Cardiac muscle cell (in vitro differentiated cells and primary cell): ENCODE results near the gene ATP8B1. TPM values are rescaled to one million over a fixed set of nuclear protein-coding genes. Genes with fewer than 3 reads are reported as not detected.

Source experiments
- DNase-seq, 2 donors: peaks; one replicate each; pipeline versions ENCODE4 v3.0.0 to v3.0.0-alpha.2; 2010 to 2017; ENCODE audit warnings: low read depth in 1 of 2, low spot score in 1 of 2
- H3K27ac ChIP-seq: fragments of 200-600 bp; sonication (generic); 2 replicates; pipeline ENCODE4 v1.5.1; 2016
- H3K27me3 ChIP-seq: fragments of 200-600 bp; sonication (generic); 2 replicates; pipeline ENCODE4 v1.6.0; 2016; ENCODE audit warnings: control low read depth
- H3K36me3 ChIP-seq: fragments of 200-600 bp; sonication (generic); 2 replicates; pipeline ENCODE4 v1.5.1; 2016; ENCODE audit warnings: control low read depth
- H3K4me1 ChIP-seq: fragments of 200-600 bp; sonication (generic); 2 replicates; pipeline ENCODE4 v1.8.1; 2017; ENCODE audit warnings: low read depth, mild to moderate bottlenecking, mixed run types
- H3K4me3 ChIP-seq: fragments of 200-600 bp; sonication (generic); 2 replicates; pipeline ENCODE4 v1.5.1; 2016; ENCODE audit warnings: mild to moderate bottlenecking
- H3K9me3 ChIP-seq: fragments of 200-600 bp; sonication (generic); 2 replicates; pipeline ENCODE4 v1.5.1; 2017; ENCODE audit warnings: low read depth, mild to moderate bottlenecking, control low read depth
- CTCF ChIP-seq: IDR thresholded peaks from 2 replicates; pipeline ENCODE4 v1.5.1; 2012; ENCODE audit warnings: low read depth, mild to moderate bottlenecking, low read length
- polyA plus RNA-seq: library from polyadenylated mRNA; unstranded; fragments of >200 nt; fragmentation: Nextera tagmentation; extraction: Ambion mirVana; gene quantifications from 2 replicates; pipeline ENCODE4 v1.2.1, GENCODE V29; 2016
- total RNA-seq: library from RNA; depleted of rRNA; stranded (reverse); fragments of >200 nt; gene quantifications from 2 replicates; pipeline ENCODE4 v1.2.3, GENCODE V29; 2016

The ATP8B1 gene
- total and polyA plus RNA-seq, 2 experiments from 2014 or later = 0.17 to 0.21 TPM

- H3K9me3 ChIP-seq = no peaks in the 10 kb centered on the region
- H3K27ac ChIP-seq = no peak overlapping the region
- no peaks in the 10 kb centered on the region for H3K27me3 ChIP-seq
- no peaks in the 10 kb centered on the region for H3K36me3 ChIP-seq
- no peak for DNase-seq
- H3K4me1 ChIP-seq = peaks cover 24% of the 10 kb centered on the region
- no peak overlapping the region for H3K4me3 ChIP-seq
- TF ChIP-seq CTCF = no peak
These were observed 41.2 kb upstream of the ATP8B1 start for GRCh38 chr18:57844319-57844718.

GRCh38 chr18:57843386-57843785 lies 40.3 kb upstream of the ATP8B1 start:
- Histone ChIP-seq H3K27me3 (no peaks in the 10 kb centered on the region), H3K4me3 (no peak overlapping the region), H3K4me1 (peaks cover 24% of the 10 kb centered on the region), H3K36me3 (no peaks in the 10 kb centered on the region), H3K9me3 (no peaks in the 10 kb centered on the region), H3K27ac (no peak overlapping the region)
- TF ChIP-seq CTCF = no peak
- DNase-seq = no peak

GRCh38 chr18:57841568-57841967 lies 38.5 kb upstream of the ATP8B1 start:
- H3K27me3 ChIP-seq = no peaks in the 10 kb centered on the region
- no peak overlapping the region for H3K4me3 ChIP-seq
- H3K9me3 ChIP-seq = no peaks in the 10 kb centered on the region
- TF ChIP-seq CTCF = no peak
- no peak overlapping the region for H3K27ac ChIP-seq
- peaks cover 18% of the 10 kb centered on the region for H3K4me1 ChIP-seq
- H3K36me3 ChIP-seq = no peaks in the 10 kb centered on the region
- no peak for DNase-seq

GRCh38 chr18:57839942-57840381 lies 36.8 kb upstream of the ATP8B1 start:
- H3K4me1 ChIP-seq = peaks cover 6% of the 10 kb centered on the region
- H3K9me3 ChIP-seq = no peaks in the 10 kb centered on the region
- DNase-seq = peak in 1 of 2 donors; percentile 54
- TF ChIP-seq CTCF = no peak
- H3K27ac ChIP-seq = no peak overlapping the region
- no peak overlapping the region for H3K4me3 ChIP-seq
- no peaks in the 10 kb centered on the region for H3K27me3 ChIP-seq
- H3K36me3 ChIP-seq = no peaks in the 10 kb centered on the region

- Histone ChIP-seq H3K4me3 (no peak overlapping the region), H3K4me1 (no peaks in the 10 kb centered on the region), H3K27ac (no peak overlapping the region), H3K9me3 (no peaks in the 10 kb centered on the region), H3K27me3 (no peaks in the 10 kb centered on the region), H3K36me3 (no peaks in the 10 kb centered on the region)
- TF ChIP-seq CTCF = no peak
- peak in 1 of 2 donors; percentile 54 for DNase-seq
These were observed 34.9 kb upstream of the ATP8B1 start for GRCh38 chr18:57837917-57838548.

- no peak for TF ChIP-seq CTCF
- Histone ChIP-seq H3K27ac (no peak overlapping the region), H3K4me3 (no peak overlapping the region), H3K27me3 (no peaks in the 10 kb centered on the region), H3K36me3 (no peaks in the 10 kb centered on the region), H3K4me1 (no peaks in the 10 kb centered on the region), H3K9me3 (no peaks in the 10 kb centered on the region)
- DNase-seq = no peak
These were observed 33.4 kb upstream of the ATP8B1 start for GRCh38 chr18:57836557-57836956.
